Measurements from ENCODE around the gene BBS9. TPM values are rescaled to one million over a fixed set of nuclear protein-coding genes. Genes with fewer than 3 reads are reported as not detected.

BBS9 gene
- total RNA-seq, 2 experiments from 2014 or later = 16.0 to 20.4 TPM

- Mint-ChIP-seq H3K9me3 (no peaks in the 10 kb centered on the region), H3K4me1 (ENCODE audit: low read depth) (no peaks in the 10 kb centered on the region), H3K4me3 (no peak overlapping the region), H3K27me3 (no peaks in the 10 kb centered on the region), H3K36me3 (ENCODE audit: low read depth) (peaks cover 55% of the 10 kb centered on the region), H3K27ac (no peak overlapping the region)
- no peak for TF ChIP-seq CTCF (IDR thresholded peaks at IDR 0.05)
- intact Hi-C loops (cut with DNase I, micrococcal nuclease) = no loop called here
- ChIA-PET CTCF (no interaction called here), POLR2A (no interaction called here)
- no peak for DNase-seq
- ATAC-seq (ENCODE audit: poor library complexity) = no peak
- Histone ChIP-seq H3K27me3 (ENCODE audit: control insufficient read depth in 1 of 2, insufficient read depth in 2 of 2, low read length in 2 of 2) (no peaks in the 10 kb centered on the region), H3K27ac (ENCODE audit: low read depth in 1 of 2, low read length in 2 of 2) (no peak overlapping the region), H3K4me3 (ENCODE audit: low read length) (no peak overlapping the region), H3K36me3 (ENCODE audit: insufficient read depth, low read length) (peaks cover 13% of the 10 kb centered on the region), H3K4me1 (ENCODE audit: insufficient read depth, low read length) (no peaks in the 10 kb centered on the region), H3K9me3 (ENCODE audit: control insufficient read depth in 1 of 2, insufficient read depth in 1 of 2, low read length in 2 of 2) (no peaks in the 10 kb centered on the region)
Measured at GRCh38 chr7:33346055-33346454, 216.7 kb downstream of the BBS9 start.

GRCh38 chr7:33350577-33350976 lies 221.2 kb downstream of the BBS9 start:
- Histone ChIP-seq H3K4me1 (ENCODE audit: insufficient read depth, low read length) (no peaks in the 10 kb centered on the region), H3K9me3 (ENCODE audit: control insufficient read depth in 1 of 2, insufficient read depth in 1 of 2, low read length in 2 of 2) (no peaks in the 10 kb centered on the region), H3K4me3 (ENCODE audit: low read length) (no peak overlapping the region), H3K27ac (ENCODE audit: low read depth in 1 of 2, low read length in 2 of 2) (no peak overlapping the region), H3K36me3 (ENCODE audit: insufficient read depth, low read length) (peaks cover 14% of the 10 kb centered on the region), H3K27me3 (ENCODE audit: control insufficient read depth in 1 of 2, insufficient read depth in 2 of 2, low read length in 2 of 2) (no peaks in the 10 kb centered on the region)
- ChIA-PET POLR2A (no interaction called here), CTCF (no interaction called here)
- no peak overlapping the region for H3K4me3 Mint-ChIP-seq
- peaks cover 53% of the 10 kb centered on the region for H3K36me3 Mint-ChIP-seq (ENCODE audit: low read depth)
- no peak for ATAC-seq (ENCODE audit: poor library complexity)
- no peak overlapping the region for H3K27ac Mint-ChIP-seq
- no peak for TF ChIP-seq CTCF (IDR thresholded peaks at IDR 0.05)
- no peaks in the 10 kb centered on the region for H3K9me3 Mint-ChIP-seq
- intact Hi-C loops (cut with DNase I, micrococcal nuclease) = no loop called here
- DNase-seq = no peak
- no peaks in the 10 kb centered on the region for H3K4me1 Mint-ChIP-seq (ENCODE audit: low read depth)
- no peaks in the 10 kb centered on the region for H3K27me3 Mint-ChIP-seq

GRCh38 chr7:33351709-33352108 lies 222.3 kb downstream of the BBS9 start:
- H3K27ac ChIP-seq (ENCODE audit: low read depth in 1 of 2, low read length in 2 of 2) = no peak overlapping the region
- Mint-ChIP-seq H3K36me3 (ENCODE audit: low read depth) (peaks cover 46% of the 10 kb centered on the region), H3K27ac (no peak overlapping the region), H3K27me3 (no peaks in the 10 kb centered on the region), H3K4me3 (no peak overlapping the region), H3K9me3 (no peaks in the 10 kb centered on the region), H3K4me1 (ENCODE audit: low read depth) (no peaks in the 10 kb centered on the region)
- H3K4me3 ChIP-seq (ENCODE audit: low read length) = no peak overlapping the region
- peaks cover 14% of the 10 kb centered on the region for H3K36me3 ChIP-seq (ENCODE audit: insufficient read depth, low read length)
- intact Hi-C loops (cut with DNase I, micrococcal nuclease) = no loop called here
- H3K9me3 ChIP-seq (ENCODE audit: control insufficient read depth in 1 of 2, insufficient read depth in 1 of 2, low read length in 2 of 2) = no peaks in the 10 kb centered on the region
- DNase-seq = no peak
- POLR2A ChIA-PET = no interaction called here
- CTCF ChIA-PET = no interaction called here
- no peaks in the 10 kb centered on the region for H3K4me1 ChIP-seq (ENCODE audit: insufficient read depth, low read length)
- TF ChIP-seq CTCF (IDR thresholded peaks at IDR 0.05) = no peak
- no peak for ATAC-seq (ENCODE audit: poor library complexity)
- no peaks in the 10 kb centered on the region for H3K27me3 ChIP-seq (ENCODE audit: control insufficient read depth in 1 of 2, insufficient read depth in 2 of 2, low read length in 2 of 2)
